GM21717 (cell line): ENCODE data around the gene TRHDE.

Experiments used
- ATAC-seq: cut with Tn5 transposase; IDR thresholded peaks from one replicate; pipeline ENCODE4 v1.9.1; 2021; ENCODE audit warnings: mild to moderate bottlenecking, moderate library complexity; ENCODE audit not compliant: unreplicated experiment

TRHDE gene

GRCh38 chr12:72432037-72432604 lies 160.0 kb downstream of the TRHDE start:
- ATAC-seq, result no peak

DNA sequence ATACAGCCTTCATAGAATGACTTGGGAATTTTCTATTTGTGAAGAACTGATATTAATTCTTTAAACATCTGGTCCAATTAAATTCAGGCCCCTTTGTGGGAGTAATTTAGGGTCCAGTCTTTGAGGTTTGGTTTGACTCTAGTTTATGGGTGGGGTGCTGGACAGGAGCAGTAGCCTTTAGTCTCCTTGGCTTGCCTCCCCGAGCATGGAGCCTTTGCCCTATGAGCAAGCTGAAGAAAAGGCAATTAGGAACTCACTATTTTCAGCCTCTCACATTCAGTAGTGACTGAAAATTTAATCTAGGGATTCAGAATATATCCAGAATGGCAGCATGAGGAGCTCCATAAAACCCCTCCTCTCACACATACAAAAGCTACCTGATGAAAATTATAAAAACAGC lies 161.1 kb downstream of the TRHDE start:
- no peak for ATAC-seq

DNA sequence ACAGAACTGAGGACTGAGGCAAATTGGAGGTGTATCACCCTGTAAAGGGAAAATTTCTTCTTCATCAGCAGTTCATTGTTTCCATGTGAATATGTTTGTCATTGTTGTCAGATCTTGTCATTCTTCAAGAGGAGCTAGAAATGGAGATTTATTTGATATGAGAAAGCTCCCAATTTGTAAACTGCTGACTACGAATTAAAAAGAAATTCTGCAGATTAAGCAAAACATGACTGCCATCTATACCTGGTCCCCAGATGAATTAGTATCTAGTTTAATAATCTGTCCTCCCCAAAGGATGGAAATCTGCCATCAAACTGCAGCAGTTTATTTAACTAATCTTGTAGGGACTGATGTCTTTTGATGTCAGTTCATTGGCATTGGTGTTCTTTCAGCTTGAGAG lies 162.8 kb downstream of the TRHDE start:
- no peak for ATAC-seq

GRCh38 chr12:72442217-72442616 lies 170.0 kb downstream of the TRHDE start:
- no peak for ATAC-seq

DNA sequence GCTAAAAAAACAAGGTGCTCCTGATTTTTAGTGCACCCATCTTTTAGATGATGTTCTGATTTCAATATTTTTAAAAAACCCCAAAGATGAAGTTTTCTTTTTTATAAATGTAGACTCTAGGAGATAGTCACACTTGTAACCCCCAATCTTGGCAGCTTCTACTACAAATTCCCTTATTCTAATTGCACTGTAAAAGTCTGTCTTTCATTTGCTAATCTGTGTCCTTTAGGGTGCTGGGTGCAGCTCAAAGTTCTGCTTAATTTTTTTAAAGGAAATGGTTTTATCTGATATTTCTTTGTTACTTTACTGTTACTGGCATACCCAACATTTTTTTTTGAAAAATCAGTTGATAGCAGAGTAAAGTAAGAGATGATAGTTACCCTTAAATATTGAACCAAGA lies 172.0 kb downstream of the TRHDE start:
- ATAC-seq, result no peak

GRCh38 chr12:72444566-72444965 lies 172.4 kb downstream of the TRHDE start:
- ATAC-seq, result no peak

DNA sequence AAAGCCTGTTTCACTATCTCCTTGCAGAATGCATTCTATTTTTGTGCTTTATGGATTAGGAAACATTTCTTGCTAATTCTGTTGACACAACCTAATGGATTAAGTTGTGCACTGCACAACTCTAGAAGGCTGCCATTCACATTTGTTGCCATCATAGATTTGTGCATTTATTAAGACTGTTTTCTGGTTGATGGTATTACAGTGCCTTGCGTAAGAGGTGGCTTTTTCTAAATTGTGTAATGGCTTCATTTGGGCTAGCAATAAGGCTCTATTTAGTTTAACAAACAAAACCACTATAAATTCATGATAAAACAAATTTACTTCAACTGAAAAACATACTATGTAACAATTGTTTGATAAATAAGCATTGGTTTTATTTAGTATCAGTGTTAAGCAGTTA lies 175.9 kb downstream of the TRHDE start:
- no peak for ATAC-seq

- no peak for ATAC-seq
These were observed 176.6 kb downstream of the TRHDE start for GRCh38 chr12:72448805-72449204.

DNA sequence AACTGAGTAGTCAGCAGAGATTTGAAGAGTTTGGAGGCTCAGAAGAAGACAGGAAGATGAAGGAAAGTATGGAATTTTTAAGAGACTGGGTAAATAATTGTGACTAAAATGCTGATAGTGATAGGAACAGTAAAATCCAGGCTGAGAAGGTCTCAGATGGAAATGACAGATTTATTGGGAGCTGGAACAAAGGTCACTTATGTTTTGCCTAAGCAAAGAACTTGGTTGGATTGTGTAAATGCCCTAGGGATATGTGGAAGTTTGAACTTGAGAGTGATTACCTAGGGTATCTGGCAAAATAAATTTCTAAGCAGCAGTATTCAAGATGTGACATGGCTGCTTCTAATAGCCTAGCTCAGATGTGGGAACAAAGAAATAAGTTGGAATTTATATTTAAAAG lies 180.9 kb downstream of the TRHDE start:
- no peak for ATAC-seq

DNA sequence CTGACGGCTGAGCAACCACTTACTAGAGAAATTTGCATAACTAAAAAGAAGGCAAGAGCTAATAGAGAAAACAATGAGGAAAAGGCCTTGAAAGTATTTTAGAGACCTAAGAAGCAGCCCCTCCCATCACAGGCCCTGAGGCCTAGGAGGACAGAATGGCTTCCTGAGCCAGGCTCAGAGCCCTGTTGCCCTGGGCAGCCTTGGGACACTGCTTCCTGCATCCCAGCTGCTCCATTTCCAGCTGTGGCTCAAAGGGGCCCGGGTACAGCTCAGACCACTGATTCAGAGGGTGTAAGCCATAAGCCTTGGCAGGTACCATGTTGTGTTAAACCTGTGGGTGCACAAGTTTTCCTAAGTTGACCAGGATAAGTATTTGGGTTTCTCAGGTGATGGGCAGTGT lies 181.4 kb downstream of the TRHDE start:
- no peak for ATAC-seq

- ATAC-seq, result no peak
These were observed 192.3 kb downstream of the TRHDE start for GRCh38 chr12:72464471-72464870.

GRCh38 chr12:72465155-72465554 lies 193.0 kb downstream of the TRHDE start:
- no peak for ATAC-seq

DNA sequence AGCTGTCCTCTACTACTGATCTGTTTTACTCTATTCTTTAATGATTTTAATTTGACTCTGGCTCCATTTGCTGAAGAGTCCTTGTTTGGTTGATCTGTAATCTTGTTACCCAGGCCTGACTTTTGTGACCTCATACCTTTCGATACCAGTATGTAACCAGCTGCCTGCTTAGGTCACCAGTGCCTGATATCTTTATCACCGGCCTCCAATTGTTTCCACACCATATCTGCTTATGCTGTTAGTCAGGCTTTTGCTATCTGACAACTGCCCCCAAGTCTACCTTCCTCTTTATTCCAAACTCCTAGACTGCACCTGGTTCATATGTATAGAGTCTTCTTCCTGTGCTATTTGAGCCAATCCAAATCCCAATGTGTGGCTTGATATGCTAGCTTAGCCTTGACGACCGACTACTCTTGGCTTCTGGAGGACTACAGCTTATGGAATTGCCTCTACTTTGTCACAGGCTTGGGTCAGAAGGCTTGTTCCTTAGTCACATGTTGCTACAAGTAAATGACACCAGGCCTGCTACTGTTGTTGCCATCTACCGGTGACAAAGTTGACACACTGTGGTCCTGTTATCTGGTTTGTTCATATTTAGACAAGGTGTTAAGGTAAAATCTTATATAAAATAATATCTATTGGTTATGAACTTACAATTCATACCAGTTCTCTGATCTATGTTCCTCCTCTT lies 193.9 kb downstream of the TRHDE start:
- no peak for ATAC-seq

DNA sequence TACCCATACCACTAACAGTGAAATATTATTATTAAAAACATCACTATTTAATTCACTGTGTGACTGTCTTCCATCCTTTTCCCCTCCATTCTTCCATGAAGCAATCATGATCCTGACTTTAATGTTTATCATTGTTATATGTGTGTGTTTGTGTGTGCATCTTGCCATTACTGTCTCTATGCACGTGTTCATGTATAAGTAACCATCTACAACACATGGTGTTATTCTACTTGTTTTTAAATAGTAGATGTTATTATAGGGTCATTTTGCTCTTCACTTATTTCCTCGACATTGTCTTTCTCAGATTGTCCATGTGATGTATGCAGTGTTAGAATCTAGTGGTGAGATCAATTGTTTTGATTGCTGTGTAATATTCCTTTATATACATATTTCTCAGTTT lies 195.8 kb downstream of the TRHDE start:
- ATAC-seq, result no peak

GRCh38 chr12:72468505-72468904 lies 196.3 kb downstream of the TRHDE start:
- ATAC-seq, result no peak

- ATAC-seq, result no peak
These were observed 199.6 kb downstream of the TRHDE start for GRCh38 chr12:72471806-72472205.

GRCh38 chr12:72472350-72472749 lies 200.2 kb downstream of the TRHDE start:
- no peak for ATAC-seq

- ATAC-seq, result no peak
These were observed 204.1 kb downstream of the TRHDE start for GRCh38 chr12:72476301-72476700.

- no peak for ATAC-seq
These were observed 213.0 kb downstream of the TRHDE start for GRCh38 chr12:72485017-72485701.

DNA sequence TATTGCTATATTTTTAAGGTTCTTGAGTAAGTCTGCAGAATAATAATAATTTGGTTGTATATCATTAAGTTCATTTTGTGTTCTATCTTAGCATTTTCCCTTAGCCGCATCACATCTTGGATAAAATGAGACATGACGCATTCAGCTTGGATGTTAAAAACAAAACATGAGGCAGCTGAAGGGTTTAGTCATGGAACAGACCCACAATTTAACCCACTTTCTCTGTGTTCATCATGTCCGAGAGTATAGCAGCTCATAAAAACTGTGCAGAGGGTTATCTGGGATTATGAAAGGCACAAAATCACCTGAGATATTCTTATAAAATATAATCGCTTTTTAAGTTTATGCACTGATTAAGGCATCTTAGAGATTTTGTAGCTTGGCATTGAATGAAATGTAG lies 219.3 kb downstream of the TRHDE start:
- no peak for ATAC-seq

GRCh38 chr12:72493407-72493806 lies 221.2 kb downstream of the TRHDE start:
- ATAC-seq, result no peak

- ATAC-seq, result no peak
These were observed 226.2 kb downstream of the TRHDE start for GRCh38 chr12:72498354-72498753.
